Coronary artery (tissue), 2 donors: Measurements from ENCODE around the gene FOXF1.

Experiments
- DNase-seq: peaks from one replicate; pipeline ENCODE4 v3.0.0-alpha.2; 2017; ENCODE audit warnings: low spot score
- H3K27ac ChIP-seq, 2 donors: fragments of 200-600 bp; sonication (generic); one replicate each; pipeline ENCODE4 v1.5.1; 2016 to 2019
- H3K4me3 ChIP-seq: fragments of 200-600 bp; sonication (generic); 2 replicates; pipeline ENCODE4 v1.5.1; 2016; ENCODE audit warnings: mild to moderate bottlenecking, moderate library complexity
- CTCF ChIP-seq: fragments of 200-600 bp; sonication (generic); IDR thresholded peaks from one replicate; pipeline ENCODE4 v1.5.1; 2019; ENCODE audit warnings: antibody characterized with exemption

Gene FOXF1

GRCh38 chr16:86492267-86492960 is 17.9 kb upstream of the FOXF1 start:
- no peak overlapping the region for H3K4me3 ChIP-seq
- no peak for TF ChIP-seq CTCF
- H3K27ac ChIP-seq, result no peak overlapping the region
- no peak for DNase-seq

GRCh38 chr16:86492961-86493629 is 17.2 kb upstream of the FOXF1 start:
- TF ChIP-seq CTCF, result no peak
- Histone ChIP-seq H3K27ac (no peak overlapping the region), H3K4me3 (no peak overlapping the region)
- no peak for DNase-seq

- no peak for DNase-seq
- no peak for TF ChIP-seq CTCF
- H3K4me3 ChIP-seq, result no peak overlapping the region
- no peak overlapping the region for H3K27ac ChIP-seq
Measured at GRCh38 chr16:86494039-86494564, 16.2 kb upstream of the FOXF1 start.

- no peak overlapping the region for H3K27ac ChIP-seq
- DNase-seq, result no peak
- TF ChIP-seq CTCF, result no peak
- H3K4me3 ChIP-seq, result no peak overlapping the region
Measured at GRCh38 chr16:86494565-86495356, 15.6 kb upstream of the FOXF1 start.

GRCh38 chr16:86495357-86495701 is 15.0 kb upstream of the FOXF1 start:
- no peak for DNase-seq
- no peak overlapping the region for H3K4me3 ChIP-seq
- no peak overlapping the region for H3K27ac ChIP-seq
- TF ChIP-seq CTCF, result no peak

- TF ChIP-seq CTCF, result no peak
- no peak overlapping the region for H3K27ac ChIP-seq
- no peak overlapping the region for H3K4me3 ChIP-seq
- DNase-seq, result no peak
Measured at GRCh38 chr16:86495756-86496261, 14.5 kb upstream of the FOXF1 start.
